GM23338 (cell line): ENCODE results near the gene OST4. TPM values are rescaled to one million over a fixed set of nuclear protein-coding genes. Genes with fewer than 3 reads are reported as not detected.

Source experiments
- ATAC-seq: fragments of 200-7000 bp; cut with Tn5 transposase; 3 replicates; pipeline ENCODE4 v1.9.1; 2020
- DNase-seq: peaks from one replicate; pipeline ENCODE4 v3.0.0-alpha.2; 2015; ENCODE audit warnings: low spot score
- H2AFZ ChIP-seq: fragments of 200-600 bp; sonication (generic); 2 replicates; pipeline ENCODE4 v1.8.0; 2016; ENCODE audit warnings: antibody characterized with exemption, mild to moderate bottlenecking, moderate library complexity
- H3F3A ChIP-seq: fragments of 200-600 bp; sonication (generic); replicated peaks from 2 replicates; pipeline ENCODE4 v1.8.0; 2017; ENCODE audit warnings: antibody characterized with exemption, mixed run types, low read depth
- H3K27ac ChIP-seq: fragments of 200-600 bp; sonication (generic); 2 replicates; pipeline ENCODE4 v1.6.1; 2016; ENCODE audit warnings: low read depth
- H3K27me3 ChIP-seq: fragments of 200-600 bp; sonication (generic); 2 replicates; pipeline ENCODE4 v1.8.0; 2016; ENCODE audit warnings: mild to moderate bottlenecking, mixed run types, moderate library complexity; ENCODE audit not compliant: insufficient read depth
- H3K36me3 ChIP-seq: fragments of 200-600 bp; sonication (generic); 2 replicates; pipeline ENCODE4 v1.8.0; 2016; ENCODE audit warnings: mild to moderate bottlenecking; ENCODE audit not compliant: insufficient read depth
- H3K4me1 ChIP-seq: fragments of 200-600 bp; sonication (generic); 2 replicates; pipeline ENCODE4 v1.8.0; 2016; ENCODE audit warnings: mild to moderate bottlenecking, moderate library complexity; ENCODE audit not compliant: insufficient read depth
- H3K4me2 ChIP-seq: fragments of 200-600 bp; sonication (generic); 2 replicates; pipeline ENCODE4 v1.7.1; 2017; ENCODE audit warnings: mixed run types
- H3K4me3 ChIP-seq: fragments of 200-600 bp; sonication (generic); 2 replicates; pipeline ENCODE4 v1.6.1; 2016; ENCODE audit warnings: mixed run types
- H3K79me2 ChIP-seq: fragments of 200-600 bp; sonication (generic); replicated peaks from 2 replicates; pipeline ENCODE4 v1.8.0; 2017; ENCODE audit warnings: mild to moderate bottlenecking; ENCODE audit not compliant: insufficient read depth
- H3K9me2 ChIP-seq: fragments of 200-600 bp; sonication (generic); 2 replicates; pipeline ENCODE4 v1.8.0; 2017; ENCODE audit not compliant: insufficient read depth
- H4K20me1 ChIP-seq: fragments of 200-600 bp; sonication (generic); replicated peaks from 2 replicates; pipeline ENCODE4 v1.8.0; 2017; ENCODE audit warnings: mild to moderate bottlenecking; ENCODE audit not compliant: insufficient read depth
- H3K27ac Mint-ChIP-seq: 2 replicates; pipeline ENCODE4 v1.8.0; 2020; ENCODE audit warnings: inconsistent platforms, mild to moderate bottlenecking, moderate library complexity, mixed read lengths
- H3K27me3 Mint-ChIP-seq: 3 replicates; pipeline ENCODE4 v1.8.0; 2022; ENCODE audit warnings: low read depth, mild to moderate bottlenecking, moderate library complexity, mixed read lengths, inconsistent platforms; ENCODE audit not compliant: insufficient read depth, poor library complexity
- H3K36me3 Mint-ChIP-seq: 3 replicates; pipeline ENCODE4 v1.8.0; 2021; ENCODE audit warnings: low read depth, mild to moderate bottlenecking, inconsistent platforms, moderate library complexity, mixed read lengths
- H3K4me1 Mint-ChIP-seq: 3 replicates; pipeline ENCODE4 v1.8.0; 2020; ENCODE audit warnings: mild to moderate bottlenecking, inconsistent platforms, mixed read lengths
- H3K4me3 Mint-ChIP-seq: 3 replicates; pipeline ENCODE4 v1.8.0; 2021; ENCODE audit warnings: moderate library complexity, mild to moderate bottlenecking, inconsistent platforms, mixed read lengths
- H3K9me3 Mint-ChIP-seq: 3 replicates; pipeline ENCODE4 v1.8.0; 2020; ENCODE audit warnings: moderate library complexity, mild to moderate bottlenecking, inconsistent platforms, mixed read lengths
- CREB1 ChIP-seq: fragments of 250-450 bp; sonication (Bioruptor Pico); IDR thresholded peaks from 2 replicates; pipeline ENCODE4 v1.5.0; 2020; ENCODE audit warnings: low read depth, mild to moderate bottlenecking, moderate library complexity
- EZH2 ChIP-seq: fragments of 200-600 bp; sonication (generic); IDR thresholded peaks from one replicate; pipeline ENCODE4 v1.8.0; 2017; ENCODE audit warnings: antibody characterized with exemption, mild to moderate bottlenecking, low read depth; ENCODE audit not compliant: unreplicated experiment
- EZH2phosphoT487 ChIP-seq: fragments of 200-600 bp; sonication (generic); IDR thresholded peaks from one replicate; pipeline ENCODE4 v1.8.1; 2018; ENCODE audit warnings: antibody characterized with exemption; ENCODE audit not compliant: unreplicated experiment
- JUNB ChIP-seq: IDR thresholded peaks from one replicate; pipeline ENCODE4 v1.6.1; 2016; ENCODE audit warnings: antibody characterized with exemption; ENCODE audit not compliant: unreplicated experiment
- NANOG ChIP-seq: IDR thresholded peaks from 2 replicates; pipeline ENCODE4 v1.6.1; 2016; ENCODE audit warnings: antibody characterized with exemption, borderline replicate concordance
- POLR2AphosphoS5 ChIP-seq: IDR thresholded peaks from 2 replicates; pipeline ENCODE4 v1.6.1; 2016; ENCODE audit warnings: antibody characterized with exemption, low read depth
- STAT1 ChIP-seq: IDR thresholded peaks from one replicate; pipeline ENCODE4 v1.6.1; 2016; ENCODE audit warnings: antibody characterized with exemption; ENCODE audit not compliant: unreplicated experiment
- ZNF114 ChIP-seq: fragments of 250-450 bp; sonication (Bioruptor Pico); IDR thresholded peaks from 2 replicates; pipeline ENCODE4 v1.5.0; 2020; ENCODE audit warnings: mild to moderate bottlenecking, moderate library complexity
- ZNF331 ChIP-seq: fragments of 250-450 bp; sonication (Bioruptor Pico); IDR thresholded peaks from 2 replicates; pipeline ENCODE4 v1.5.0; 2020; ENCODE audit warnings: low read depth, mild to moderate bottlenecking, moderate library complexity
- polyA plus RNA-seq: library from polyadenylated mRNA; unstranded; fragments of >200 nt; fragmentation: Nextera tagmentation; extraction: Ambion mirVana; gene quantifications from 2 replicates; pipeline ENCODE4 v1.2.1, GENCODE V29; 2016
- total RNA-seq: library from RNA; depleted of rRNA; stranded (reverse); fragments of >200 nt; shearing (Covaris generic); gene quantifications from 2 replicates; pipeline ENCODE4 v1.2.3, GENCODE V29; 2014
- TF ChIP-seq, protein P1 (sequence below): fragments of 250-450 bp; sonication (Bioruptor Pico); IDR thresholded peaks from 2 replicates; pipeline ENCODE4 v1.5.0; 2020; ENCODE audit warnings: mild to moderate bottlenecking, moderate library complexity
- TF ChIP-seq, protein P2 (sequence below): IDR thresholded peaks from 2 replicates; pipeline ENCODE4 v1.6.1; 2016; ENCODE audit warnings: antibody characterized with exemption
- TF ChIP-seq, protein P3 (sequence below): IDR thresholded peaks from one replicate; pipeline ENCODE4 v1.6.1; 2018; ENCODE audit warnings: antibody characterized with exemption; ENCODE audit not compliant: unreplicated experiment
- TF ChIP-seq, protein P4 (sequence below), 2 experiments: fragments of 200-600 bp in 1 of 2; sonication (generic) in 1 of 2; conservative IDR thresholded peaks; 2 replicates each; pipeline versions ENCODE4 v1.5.1 to v1.6.1; 2016 to 2017; ENCODE audit warnings: antibody characterized with exemption in 2 of 2, low read depth in 2 of 2, mild to moderate bottlenecking in 2 of 2, moderate library complexity in 1 of 2

Gene OST4
- total and polyA plus RNA-seq, 2 experiments from 2014 or later = 226 to 568 TPM

DNA sequence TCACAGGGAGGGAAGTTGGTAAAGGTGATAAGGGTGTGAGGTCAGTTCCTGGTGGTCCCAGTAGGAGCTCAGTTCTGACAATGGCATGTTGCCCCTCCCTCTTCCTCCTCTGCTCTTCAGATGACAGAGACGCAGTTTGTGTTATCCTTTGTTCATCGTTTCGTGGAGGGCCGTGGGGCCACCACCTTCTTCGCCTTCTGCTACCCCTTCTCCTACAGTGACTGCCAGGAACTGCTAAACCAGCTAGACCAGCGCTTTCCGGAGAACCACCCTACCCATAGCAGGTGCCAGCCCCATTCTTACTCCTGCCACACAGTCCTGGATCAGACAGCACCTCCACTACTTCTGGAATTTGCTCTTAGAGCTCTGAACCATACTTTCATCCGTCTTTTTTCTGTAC is 17.7 kb downstream of the OST4 start:
- Mint-ChIP-seq H3K4me3 (no peak overlapping the region; the same call in 2 of the 3 replicates), H3K4me1 (peaks cover 9% of the 10 kb centered on the region; the same call in 2 of the 3 replicates), H3K27me3 (peaks cover 17% of the 10 kb centered on the region), H3K9me3 (peaks cover 12% of the 10 kb centered on the region), H3K36me3 (peaks cover 49% of the 10 kb centered on the region), H3K27ac (no peak overlapping the region)
- DNase-seq = no peak
- TF ChIP-seq NANOG (no peak), JUNB (no peak), STAT1 (no peak), EZH2 (no peak), ZNF331 (CRISPR knock-in tag) (no peak), CREB1 (no peak), EZH2phosphoT487 (no peak), ZNF114 (CRISPR knock-in tag) (no peak), POLR2AphosphoS5 (no peak)
- TF ChIP-seq, protein P1, sequence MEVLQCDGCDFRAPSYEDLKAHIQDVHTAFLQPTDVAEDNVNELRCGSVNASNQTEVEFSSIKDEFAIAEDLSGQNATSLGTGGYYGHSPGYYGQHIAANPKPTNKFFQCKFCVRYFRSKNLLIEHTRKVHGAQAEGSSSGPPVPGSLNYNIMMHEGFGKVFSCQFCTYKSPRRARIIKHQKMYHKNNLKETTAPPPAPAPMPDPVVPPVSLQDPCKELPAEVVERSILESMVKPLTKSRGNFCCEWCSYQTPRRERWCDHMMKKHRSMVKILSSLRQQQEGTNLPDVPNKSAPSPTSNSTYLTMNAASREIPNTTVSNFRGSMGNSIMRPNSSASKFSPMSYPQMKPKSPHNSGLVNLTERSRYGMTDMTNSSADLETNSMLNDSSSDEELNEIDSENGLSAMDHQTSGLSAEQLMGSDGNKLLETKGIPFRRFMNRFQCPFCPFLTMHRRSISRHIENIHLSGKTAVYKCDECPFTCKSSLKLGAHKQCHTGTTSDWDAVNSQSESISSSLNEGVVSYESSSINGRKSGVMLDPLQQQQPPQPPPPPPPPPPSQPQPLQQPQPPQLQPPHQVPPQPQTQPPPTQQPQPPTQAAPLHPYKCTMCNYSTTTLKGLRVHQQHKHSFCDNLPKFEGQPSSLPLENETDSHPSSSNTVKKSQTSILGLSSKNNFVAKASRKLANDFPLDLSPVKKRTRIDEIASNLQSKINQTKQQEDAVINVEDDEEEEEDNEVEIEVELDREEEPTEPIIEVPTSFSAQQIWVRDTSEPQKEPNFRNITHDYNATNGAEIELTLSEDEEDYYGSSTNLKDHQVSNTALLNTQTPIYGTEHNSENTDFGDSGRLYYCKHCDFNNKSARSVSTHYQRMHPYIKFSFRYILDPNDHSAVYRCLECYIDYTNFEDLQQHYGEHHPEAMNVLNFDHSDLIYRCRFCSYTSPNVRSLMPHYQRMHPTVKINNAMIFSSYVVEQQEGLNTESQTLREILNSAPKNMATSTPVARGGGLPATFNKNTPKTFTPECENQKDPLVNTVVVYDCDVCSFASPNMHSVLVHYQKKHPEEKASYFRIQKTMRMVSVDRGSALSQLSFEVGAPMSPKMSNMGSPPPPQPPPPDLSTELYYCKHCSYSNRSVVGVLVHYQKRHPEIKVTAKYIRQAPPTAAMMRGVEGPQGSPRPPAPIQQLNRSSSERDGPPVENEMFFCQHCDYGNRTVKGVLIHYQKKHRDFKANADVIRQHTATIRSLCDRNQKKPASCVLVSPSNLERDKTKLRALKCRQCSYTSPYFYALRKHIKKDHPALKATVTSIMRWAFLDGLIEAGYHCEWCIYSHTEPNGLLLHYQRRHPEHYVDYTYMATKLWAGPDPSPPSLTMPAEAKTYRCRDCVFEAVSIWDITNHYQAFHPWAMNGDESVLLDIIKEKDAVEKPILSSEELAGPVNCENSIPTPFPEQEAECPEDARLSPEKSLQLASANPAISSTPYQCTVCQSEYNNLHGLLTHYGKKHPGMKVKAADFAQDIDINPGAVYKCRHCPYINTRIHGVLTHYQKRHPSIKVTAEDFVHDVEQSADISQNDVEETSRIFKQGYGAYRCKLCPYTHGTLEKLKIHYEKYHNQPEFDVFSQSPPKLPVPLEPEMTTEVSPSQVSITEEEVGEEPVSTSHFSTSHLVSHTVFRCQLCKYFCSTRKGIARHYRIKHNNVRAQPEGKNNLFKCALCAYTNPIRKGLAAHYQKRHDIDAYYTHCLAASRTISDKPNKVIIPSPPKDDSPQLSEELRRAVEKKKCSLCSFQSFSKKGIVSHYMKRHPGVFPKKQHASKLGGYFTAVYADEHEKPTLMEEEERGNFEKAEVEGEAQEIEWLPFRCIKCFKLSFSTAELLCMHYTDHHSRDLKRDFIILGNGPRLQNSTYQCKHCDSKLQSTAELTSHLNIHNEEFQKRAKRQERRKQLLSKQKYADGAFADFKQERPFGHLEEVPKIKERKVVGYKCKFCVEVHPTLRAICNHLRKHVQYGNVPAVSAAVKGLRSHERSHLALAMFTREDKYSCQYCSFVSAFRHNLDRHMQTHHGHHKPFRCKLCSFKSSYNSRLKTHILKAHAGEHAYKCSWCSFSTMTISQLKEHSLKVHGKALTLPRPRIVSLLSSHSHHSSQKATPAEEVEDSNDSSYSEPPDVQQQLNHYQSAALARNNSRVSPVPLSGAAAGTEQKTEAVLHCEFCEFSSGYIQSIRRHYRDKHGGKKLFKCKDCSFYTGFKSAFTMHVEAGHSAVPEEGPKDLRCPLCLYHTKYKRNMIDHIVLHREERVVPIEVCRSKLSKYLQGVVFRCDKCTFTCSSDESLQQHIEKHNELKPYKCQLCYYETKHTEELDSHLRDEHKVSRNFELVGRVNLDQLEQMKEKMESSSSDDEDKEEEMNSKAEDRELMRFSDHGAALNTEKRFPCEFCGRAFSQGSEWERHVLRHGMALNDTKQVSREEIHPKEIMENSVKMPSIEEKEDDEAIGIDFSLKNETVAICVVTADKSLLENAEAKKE (CRISPR knock-in tag) = no peak
- TF ChIP-seq, protein P2, sequence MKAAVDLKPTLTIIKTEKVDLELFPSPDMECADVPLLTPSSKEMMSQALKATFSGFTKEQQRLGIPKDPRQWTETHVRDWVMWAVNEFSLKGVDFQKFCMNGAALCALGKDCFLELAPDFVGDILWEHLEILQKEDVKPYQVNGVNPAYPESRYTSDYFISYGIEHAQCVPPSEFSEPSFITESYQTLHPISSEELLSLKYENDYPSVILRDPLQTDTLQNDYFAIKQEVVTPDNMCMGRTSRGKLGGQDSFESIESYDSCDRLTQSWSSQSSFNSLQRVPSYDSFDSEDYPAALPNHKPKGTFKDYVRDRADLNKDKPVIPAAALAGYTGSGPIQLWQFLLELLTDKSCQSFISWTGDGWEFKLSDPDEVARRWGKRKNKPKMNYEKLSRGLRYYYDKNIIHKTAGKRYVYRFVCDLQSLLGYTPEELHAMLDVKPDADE = no peak
- TF ChIP-seq, protein P3, sequence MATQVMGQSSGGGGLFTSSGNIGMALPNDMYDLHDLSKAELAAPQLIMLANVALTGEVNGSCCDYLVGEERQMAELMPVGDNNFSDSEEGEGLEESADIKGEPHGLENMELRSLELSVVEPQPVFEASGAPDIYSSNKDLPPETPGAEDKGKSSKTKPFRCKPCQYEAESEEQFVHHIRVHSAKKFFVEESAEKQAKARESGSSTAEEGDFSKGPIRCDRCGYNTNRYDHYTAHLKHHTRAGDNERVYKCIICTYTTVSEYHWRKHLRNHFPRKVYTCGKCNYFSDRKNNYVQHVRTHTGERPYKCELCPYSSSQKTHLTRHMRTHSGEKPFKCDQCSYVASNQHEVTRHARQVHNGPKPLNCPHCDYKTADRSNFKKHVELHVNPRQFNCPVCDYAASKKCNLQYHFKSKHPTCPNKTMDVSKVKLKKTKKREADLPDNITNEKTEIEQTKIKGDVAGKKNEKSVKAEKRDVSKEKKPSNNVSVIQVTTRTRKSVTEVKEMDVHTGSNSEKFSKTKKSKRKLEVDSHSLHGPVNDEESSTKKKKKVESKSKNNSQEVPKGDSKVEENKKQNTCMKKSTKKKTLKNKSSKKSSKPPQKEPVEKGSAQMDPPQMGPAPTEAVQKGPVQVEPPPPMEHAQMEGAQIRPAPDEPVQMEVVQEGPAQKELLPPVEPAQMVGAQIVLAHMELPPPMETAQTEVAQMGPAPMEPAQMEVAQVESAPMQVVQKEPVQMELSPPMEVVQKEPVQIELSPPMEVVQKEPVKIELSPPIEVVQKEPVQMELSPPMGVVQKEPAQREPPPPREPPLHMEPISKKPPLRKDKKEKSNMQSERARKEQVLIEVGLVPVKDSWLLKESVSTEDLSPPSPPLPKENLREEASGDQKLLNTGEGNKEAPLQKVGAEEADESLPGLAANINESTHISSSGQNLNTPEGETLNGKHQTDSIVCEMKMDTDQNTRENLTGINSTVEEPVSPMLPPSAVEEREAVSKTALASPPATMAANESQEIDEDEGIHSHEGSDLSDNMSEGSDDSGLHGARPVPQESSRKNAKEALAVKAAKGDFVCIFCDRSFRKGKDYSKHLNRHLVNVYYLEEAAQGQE = no peak
- TF ChIP-seq, protein P4, sequence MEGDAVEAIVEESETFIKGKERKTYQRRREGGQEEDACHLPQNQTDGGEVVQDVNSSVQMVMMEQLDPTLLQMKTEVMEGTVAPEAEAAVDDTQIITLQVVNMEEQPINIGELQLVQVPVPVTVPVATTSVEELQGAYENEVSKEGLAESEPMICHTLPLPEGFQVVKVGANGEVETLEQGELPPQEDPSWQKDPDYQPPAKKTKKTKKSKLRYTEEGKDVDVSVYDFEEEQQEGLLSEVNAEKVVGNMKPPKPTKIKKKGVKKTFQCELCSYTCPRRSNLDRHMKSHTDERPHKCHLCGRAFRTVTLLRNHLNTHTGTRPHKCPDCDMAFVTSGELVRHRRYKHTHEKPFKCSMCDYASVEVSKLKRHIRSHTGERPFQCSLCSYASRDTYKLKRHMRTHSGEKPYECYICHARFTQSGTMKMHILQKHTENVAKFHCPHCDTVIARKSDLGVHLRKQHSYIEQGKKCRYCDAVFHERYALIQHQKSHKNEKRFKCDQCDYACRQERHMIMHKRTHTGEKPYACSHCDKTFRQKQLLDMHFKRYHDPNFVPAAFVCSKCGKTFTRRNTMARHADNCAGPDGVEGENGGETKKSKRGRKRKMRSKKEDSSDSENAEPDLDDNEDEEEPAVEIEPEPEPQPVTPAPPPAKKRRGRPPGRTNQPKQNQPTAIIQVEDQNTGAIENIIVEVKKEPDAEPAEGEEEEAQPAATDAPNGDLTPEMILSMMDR (conservative IDR thresholded peaks at IDR 0.05; ENCODE audit: low read depth in 2 of 2) = no peak
- Histone ChIP-seq H4K20me1 (no peaks in the 10 kb centered on the region), H2AFZ (no peak overlapping the region), H3F3A (peaks cover 15% of the 10 kb centered on the region), H3K9me2 (no peaks in the 10 kb centered on the region), H3K36me3 (peaks cover 15% of the 10 kb centered on the region), H3K4me3 (no peak overlapping the region), H3K27ac (no peak overlapping the region), H3K27me3 (no peaks in the 10 kb centered on the region), H3K4me1 (peaks cover 6% of the 10 kb centered on the region; the same call in 1 of the 2 replicates), H3K79me2 (no peaks in the 10 kb centered on the region), H3K4me2 (no peak overlapping the region)
- ATAC-seq = no peak
